ENCODE data around the gene PELO.

- no peak for TF ChIP-seq CTCF (IDR thresholded peaks at IDR 0.05)
- no peak for TF ChIP-seq POLR2AphosphoS5 (IDR thresholded peaks at IDR 0.05)
These were observed 42.9 kb downstream of the PELO start for GRCh38 chr5:52830650-52831049.

Data from breast epithelium (tissue), 3 donors.